ENCODE results near the gene ARHGAP33.
A peak's percentile ranks its signal among the peaks of the same experiment; 100 is the strongest.

ARHGAP33 gene

DNA sequence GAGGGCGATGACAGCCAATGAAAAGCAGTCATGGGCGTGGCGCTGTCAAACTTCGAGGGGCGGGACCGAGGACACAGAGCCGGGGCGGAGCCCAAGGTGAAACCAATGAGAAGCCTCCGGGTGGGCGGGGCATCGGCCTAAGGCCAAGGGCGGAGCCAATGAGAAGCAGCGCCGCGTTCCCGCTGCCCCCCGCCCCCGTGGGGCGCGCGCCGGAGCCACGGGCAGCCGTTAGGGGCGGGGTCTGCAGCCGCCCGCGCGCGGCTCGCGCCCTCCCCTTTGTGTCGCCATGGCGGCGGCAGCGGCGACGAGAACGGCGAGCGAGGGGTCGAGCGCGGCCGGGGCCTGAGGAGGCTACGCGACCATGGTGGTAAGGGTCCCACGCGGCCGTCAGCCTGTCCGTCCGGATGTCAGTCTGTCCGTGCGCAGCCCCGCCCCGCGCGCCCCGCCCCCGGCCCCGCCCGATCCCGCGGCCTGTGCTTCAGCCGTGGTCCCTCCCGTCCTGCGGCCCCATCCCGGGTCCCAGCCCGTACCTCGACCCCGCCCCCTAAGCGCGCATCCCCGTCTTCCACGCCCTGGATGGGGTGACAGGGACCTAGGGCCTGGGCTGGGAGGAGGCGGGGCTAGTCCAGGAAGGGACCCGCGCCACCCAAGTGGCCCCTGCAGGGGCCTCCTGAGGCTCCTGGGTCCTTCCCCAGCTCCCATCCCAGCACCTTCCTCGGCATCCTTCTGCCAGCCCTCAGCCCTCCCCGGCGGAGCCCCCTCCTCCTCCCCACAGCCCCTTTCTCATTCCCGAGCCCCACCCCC, at the start of gene ARHGAP33:
Gene ARHGAP33, plus strand, starts transcription at position 267 of the 804 bp plus-strand sequence. Its CDS starts 95 bp downstream, at position 362.
- Mint-ChIP-seq H3K4me3 (peak within 1 kb of the TSS; percentile 83), H3K36me3 (no peaks in the 10 kb centered on the region), H3K27me3 (no peaks in the 10 kb centered on the region), H3K9me3 (ENCODE audit: low read depth) (no peaks in the 10 kb centered on the region), H3K27ac (no peak within 1 kb of the TSS), H3K4me1 (ENCODE audit: low read depth) (peaks cover 7% of the 10 kb centered on the region)

- H3K27me3 Mint-ChIP-seq = no peaks in the 10 kb centered on the region
- peaks cover 4% of the 10 kb centered on the region for H3K36me3 Mint-ChIP-seq
- no peaks in the 10 kb centered on the region for H3K4me1 Mint-ChIP-seq (ENCODE audit: low read depth)
- no peak overlapping the region for H3K4me3 Mint-ChIP-seq
- H3K9me3 Mint-ChIP-seq (ENCODE audit: low read depth) = no peaks in the 10 kb centered on the region
- H3K27ac Mint-ChIP-seq = no peak overlapping the region
Measured at GRCh38 chr19:35727053-35727955, 48.1 kb upstream of the ARHGAP33 start.

DNA sequence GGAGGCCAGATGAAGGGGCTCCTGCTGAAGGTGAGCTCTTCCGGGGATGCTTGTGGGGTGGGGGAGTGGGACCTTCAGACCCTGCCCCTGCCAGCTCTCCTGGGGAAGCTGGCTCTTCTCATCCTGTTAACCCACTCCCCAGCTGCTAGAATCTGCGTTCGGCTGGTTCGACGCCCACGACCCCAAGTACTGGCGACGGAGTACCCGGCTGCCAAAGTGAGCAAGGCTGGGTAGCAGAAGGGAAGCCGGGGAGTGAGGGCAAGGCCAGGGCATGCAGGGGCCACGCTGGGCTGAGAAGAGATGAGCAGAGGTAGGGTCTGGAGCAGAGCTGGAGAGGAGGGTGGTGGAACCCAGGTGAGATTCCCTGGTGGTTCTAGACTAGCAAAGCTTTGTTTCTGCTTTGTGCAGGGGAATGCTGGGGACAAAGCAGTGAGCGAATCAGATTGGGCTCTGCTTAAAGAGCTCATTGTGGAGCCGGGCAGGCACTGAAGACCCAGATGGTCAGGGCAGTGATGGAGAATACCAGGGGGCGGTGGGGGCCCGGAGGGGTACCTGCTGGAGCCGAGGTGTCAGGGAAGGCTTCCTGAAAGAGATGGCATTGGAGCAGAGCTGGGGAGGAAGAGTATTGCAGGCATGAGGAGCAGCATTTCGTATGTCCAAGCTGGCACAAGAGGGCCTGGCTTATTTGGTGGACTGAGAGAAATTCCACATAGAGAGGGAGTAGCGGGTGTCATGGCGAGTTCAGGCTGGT, 47.2 kb upstream of the ARHGAP33 start:
- no peaks in the 10 kb centered on the region for H3K9me3 Mint-ChIP-seq (ENCODE audit: low read depth)
- no peak overlapping the region for H3K4me3 Mint-ChIP-seq
- H3K4me1 Mint-ChIP-seq (ENCODE audit: low read depth) = no peaks in the 10 kb centered on the region
- no peaks in the 10 kb centered on the region for H3K27me3 Mint-ChIP-seq
- H3K36me3 Mint-ChIP-seq = peaks cover 4% of the 10 kb centered on the region
- no peak overlapping the region for H3K27ac Mint-ChIP-seq

DNA sequence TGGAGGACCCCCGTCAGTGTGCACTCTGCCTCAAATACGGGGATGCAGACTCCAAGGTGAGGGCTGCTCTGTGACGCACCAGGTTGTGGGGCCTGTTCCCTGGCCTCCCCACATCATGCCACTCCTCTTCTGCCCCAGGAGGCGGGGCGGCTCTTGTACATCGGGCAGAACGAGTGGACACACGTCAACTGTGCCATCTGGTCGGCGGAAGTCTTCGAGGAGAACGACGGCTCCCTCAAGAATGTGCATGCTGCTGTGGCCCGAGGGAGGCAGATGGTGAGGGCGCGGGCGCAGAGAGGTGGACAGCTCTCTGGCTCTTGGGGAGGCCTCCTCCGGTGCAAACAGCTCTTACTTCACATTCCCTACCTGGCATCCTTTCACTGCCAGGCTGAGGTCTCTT, 46.3 kb upstream of the ARHGAP33 start:
- no peak overlapping the region for H3K27ac Mint-ChIP-seq
- H3K9me3 Mint-ChIP-seq (ENCODE audit: low read depth) = no peaks in the 10 kb centered on the region
- H3K27me3 Mint-ChIP-seq = no peaks in the 10 kb centered on the region
- no peak overlapping the region for H3K4me3 Mint-ChIP-seq
- H3K36me3 Mint-ChIP-seq = peaks cover 4% of the 10 kb centered on the region
- peaks cover under 1% of the 10 kb centered on the region for H3K4me1 Mint-ChIP-seq (ENCODE audit: low read depth)

- Mint-ChIP-seq H3K27ac (no peak overlapping the region), H3K4me1 (ENCODE audit: low read depth) (peaks cover 3% of the 10 kb centered on the region), H3K36me3 (peaks cover 4% of the 10 kb centered on the region)
Measured at GRCh38 chr19:35729763-35730162, 45.6 kb upstream of the ARHGAP33 start.

DNA sequence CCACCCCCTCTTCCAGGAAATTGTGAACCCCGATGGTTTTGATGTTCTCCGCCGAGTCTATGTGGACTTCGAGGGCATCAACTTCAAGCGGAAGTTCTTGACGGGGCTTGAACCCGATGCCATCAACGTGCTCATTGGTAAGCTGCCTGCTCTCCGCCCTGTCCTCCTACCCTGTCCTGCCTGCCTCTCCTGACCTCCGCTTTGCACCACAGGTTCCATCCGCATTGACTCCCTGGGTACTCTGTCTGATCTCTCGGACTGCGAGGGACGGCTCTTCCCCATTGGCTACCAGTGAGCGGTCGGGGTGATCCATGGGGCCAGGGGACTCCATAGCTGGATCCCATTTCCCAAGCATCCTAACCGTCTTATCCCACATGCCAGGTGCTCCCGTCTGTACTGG, 45.0 kb upstream of the ARHGAP33 start:
- H3K27ac Mint-ChIP-seq = no peak overlapping the region
- H3K9me3 Mint-ChIP-seq (ENCODE audit: low read depth) = no peaks in the 10 kb centered on the region
- no peak overlapping the region for H3K4me3 Mint-ChIP-seq
- peaks cover 3% of the 10 kb centered on the region for H3K4me1 Mint-ChIP-seq (ENCODE audit: low read depth)
- H3K36me3 Mint-ChIP-seq = peaks cover 4% of the 10 kb centered on the region
- H3K27me3 Mint-ChIP-seq = no peaks in the 10 kb centered on the region

More at GRCh38 chr19:35729763-35730162, 45.6 kb upstream of the ARHGAP33 start:
- Mint-ChIP-seq H3K27me3 (no peaks in the 10 kb centered on the region), H3K4me3 (no peak overlapping the region), H3K9me3 (ENCODE audit: low read depth) (no peaks in the 10 kb centered on the region)

DNA sequence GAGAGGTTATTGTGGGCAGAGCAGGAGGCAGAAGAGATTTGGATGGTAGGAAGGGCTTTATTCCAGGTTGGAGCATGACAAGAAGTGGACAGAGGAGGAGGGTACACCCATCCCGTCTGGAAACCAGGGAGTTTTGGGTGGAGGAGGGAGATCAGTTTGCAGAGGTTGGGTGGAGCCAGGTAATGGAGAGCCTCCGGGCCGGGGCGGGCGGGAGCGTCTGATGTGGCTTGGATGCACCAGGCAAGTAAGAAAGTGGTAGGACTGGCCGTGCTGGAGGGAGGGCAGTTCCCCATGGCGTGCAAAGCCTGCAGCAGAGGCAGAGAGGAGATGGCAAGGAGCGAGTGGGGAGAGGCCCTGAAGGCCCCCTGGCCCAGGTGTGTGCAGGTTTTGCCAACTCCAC, 44.0 kb upstream of the ARHGAP33 start:
- H3K36me3 Mint-ChIP-seq = peaks cover 4% of the 10 kb centered on the region
- no peaks in the 10 kb centered on the region for H3K27me3 Mint-ChIP-seq
- H3K9me3 Mint-ChIP-seq (ENCODE audit: low read depth) = no peaks in the 10 kb centered on the region
- H3K27ac Mint-ChIP-seq = no peak overlapping the region
- peaks cover 4% of the 10 kb centered on the region for H3K4me1 Mint-ChIP-seq (ENCODE audit: low read depth)
- H3K4me3 Mint-ChIP-seq = no peak overlapping the region

DNA sequence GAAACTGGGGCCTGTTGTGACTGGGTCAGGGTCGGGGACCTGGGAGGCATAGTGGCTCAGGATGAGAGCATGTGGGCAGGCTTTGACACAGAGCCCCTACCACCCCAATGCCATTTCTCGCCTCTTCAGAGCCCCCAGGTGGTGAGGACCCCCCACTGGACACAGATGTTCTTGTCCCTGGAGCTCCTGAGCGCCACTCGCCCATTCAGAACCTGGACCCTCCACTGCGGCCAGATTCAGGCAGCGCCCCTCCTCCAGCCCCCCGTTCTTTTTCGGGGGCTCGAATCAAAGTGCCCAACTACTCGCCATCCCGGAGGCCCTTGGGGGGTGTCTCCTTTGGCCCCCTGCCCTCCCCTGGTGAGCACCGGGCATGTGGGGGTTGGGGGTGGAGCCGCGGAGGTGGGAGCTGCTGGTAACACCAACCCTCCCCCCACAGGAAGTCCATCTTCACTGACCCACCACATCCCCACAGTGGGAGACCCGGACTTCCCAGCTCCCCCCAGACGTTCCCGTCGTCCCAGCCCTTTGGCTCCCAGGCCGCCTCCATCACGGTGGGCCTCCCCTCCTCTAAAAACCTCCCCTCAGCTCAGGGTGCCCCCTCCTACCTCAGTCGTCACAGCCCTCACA, 43.5 kb upstream of the ARHGAP33 start:
- H3K36me3 Mint-ChIP-seq = peaks cover 4% of the 10 kb centered on the region

DNA sequence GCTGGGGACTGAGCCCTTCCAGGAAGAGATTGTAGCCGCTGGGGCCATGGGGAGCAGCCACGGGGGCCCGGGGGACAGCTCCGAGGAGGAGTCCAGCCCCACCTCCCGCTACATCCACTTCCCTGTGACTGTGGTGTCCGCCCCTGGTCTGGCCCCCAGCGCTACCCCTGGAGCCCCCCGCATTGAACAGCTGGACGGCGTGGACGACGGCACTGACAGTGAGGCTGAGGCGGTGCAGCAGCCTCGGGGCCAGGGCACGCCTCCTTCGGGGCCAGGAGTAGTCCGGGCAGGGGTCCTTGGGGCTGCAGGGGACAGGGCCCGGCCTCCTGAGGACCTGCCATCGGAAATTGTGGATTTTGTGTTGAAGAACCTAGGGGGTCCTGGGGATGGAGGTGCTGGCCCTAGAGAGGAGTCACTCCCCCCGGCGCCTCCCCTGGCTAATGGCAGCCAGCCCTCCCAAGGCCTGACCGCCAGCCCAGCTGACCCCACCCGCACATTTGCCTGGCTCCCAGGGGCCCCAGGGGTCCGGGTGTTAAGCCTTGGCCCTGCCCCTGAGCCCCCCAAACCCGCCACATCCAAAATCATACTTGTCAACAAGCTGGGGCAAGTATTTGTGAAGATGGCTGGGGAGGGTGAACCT, 42.7 kb upstream of the ARHGAP33 start:
- Mint-ChIP-seq H3K27ac (no peak overlapping the region), H3K27me3 (no peaks in the 10 kb centered on the region), H3K9me3 (ENCODE audit: low read depth) (no peaks in the 10 kb centered on the region), H3K4me1 (ENCODE audit: low read depth) (peaks cover 12% of the 10 kb centered on the region), H3K36me3 (peaks cover 4% of the 10 kb centered on the region), H3K4me3 (no peak overlapping the region)

More for the DNA sequence above, 43.5 kb upstream of the ARHGAP33 start:
- H3K4me3 Mint-ChIP-seq = no peak overlapping the region
- H3K27me3 Mint-ChIP-seq = no peaks in the 10 kb centered on the region
- H3K27ac Mint-ChIP-seq = no peak overlapping the region
- H3K4me1 Mint-ChIP-seq (ENCODE audit: low read depth) = peaks cover 7% of the 10 kb centered on the region
- no peaks in the 10 kb centered on the region for H3K9me3 Mint-ChIP-seq (ENCODE audit: low read depth)

- peaks cover 4% of the 10 kb centered on the region for H3K36me3 Mint-ChIP-seq
- H3K27me3 Mint-ChIP-seq = no peaks in the 10 kb centered on the region
- H3K9me3 Mint-ChIP-seq (ENCODE audit: low read depth) = no peaks in the 10 kb centered on the region
- H3K27ac Mint-ChIP-seq = peak overlapping the region; percentile 41
- H3K4me3 Mint-ChIP-seq = no peak overlapping the region
- H3K4me1 Mint-ChIP-seq (ENCODE audit: low read depth) = peaks cover 12% of the 10 kb centered on the region
Measured at GRCh38 chr19:35733180-35734125, 41.9 kb upstream of the ARHGAP33 start.

- Mint-ChIP-seq H3K9me3 (ENCODE audit: low read depth) (no peaks in the 10 kb centered on the region), H3K36me3 (peaks cover 4% of the 10 kb centered on the region), H3K27me3 (no peaks in the 10 kb centered on the region), H3K4me3 (no peak overlapping the region), H3K27ac (peak overlapping the region; percentile 41), H3K4me1 (ENCODE audit: low read depth) (peaks cover 15% of the 10 kb centered on the region)
Measured at GRCh38 chr19:35734273-35734672, 41.1 kb upstream of the ARHGAP33 start.

DNA sequence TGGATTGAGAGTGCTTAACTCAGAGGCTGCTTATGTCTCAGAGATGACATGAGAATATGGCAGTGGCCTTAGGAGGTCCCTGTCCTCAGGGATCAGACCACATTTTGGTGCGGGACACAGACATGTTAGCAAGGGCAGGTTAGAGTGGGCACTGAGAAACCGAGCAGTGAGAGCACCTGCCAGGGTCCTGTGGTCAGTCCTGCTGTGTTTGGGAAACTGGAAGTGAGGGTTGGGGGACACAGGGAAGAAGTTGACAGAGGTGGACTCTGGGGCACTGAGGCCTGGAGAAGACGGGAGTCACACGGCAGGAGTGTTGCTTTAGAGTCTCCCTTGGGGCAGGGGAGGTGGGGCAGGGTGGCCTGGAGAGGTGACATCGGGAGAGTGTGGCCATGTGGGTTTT, 40.5 kb upstream of the ARHGAP33 start:
- no peak overlapping the region for H3K4me3 Mint-ChIP-seq

More for the DNA sequence above, 40.5 kb upstream of the ARHGAP33 start:
- Mint-ChIP-seq H3K4me1 (ENCODE audit: low read depth) (peaks cover 17% of the 10 kb centered on the region), H3K9me3 (ENCODE audit: low read depth) (no peaks in the 10 kb centered on the region), H3K27me3 (no peaks in the 10 kb centered on the region), H3K27ac (peak overlapping the region; percentile 35), H3K36me3 (peaks cover 4% of the 10 kb centered on the region)
